ENCODE data around the gene MYEF2.

DNA sequence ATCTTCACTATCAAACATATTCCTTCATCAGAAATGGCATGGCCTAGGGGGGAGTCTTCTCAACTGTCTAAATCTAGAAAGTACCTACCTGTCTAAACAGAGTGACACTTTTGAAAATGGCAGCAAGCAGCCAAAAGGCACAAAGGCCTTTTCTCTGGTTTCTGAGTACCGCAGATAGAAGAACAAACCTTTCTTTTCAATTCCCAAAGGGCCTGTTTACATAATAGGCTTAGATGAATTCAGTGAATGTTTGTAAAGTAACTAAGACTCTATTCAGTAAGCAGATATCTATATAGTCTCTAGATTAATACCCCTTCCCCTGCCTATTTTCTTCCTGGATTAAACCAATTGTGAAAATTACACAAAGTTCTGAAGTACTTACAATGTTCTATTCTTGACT lies 7.1 kb downstream of the MYEF2 start:
- TF ChIP-seq, protein P1, sequence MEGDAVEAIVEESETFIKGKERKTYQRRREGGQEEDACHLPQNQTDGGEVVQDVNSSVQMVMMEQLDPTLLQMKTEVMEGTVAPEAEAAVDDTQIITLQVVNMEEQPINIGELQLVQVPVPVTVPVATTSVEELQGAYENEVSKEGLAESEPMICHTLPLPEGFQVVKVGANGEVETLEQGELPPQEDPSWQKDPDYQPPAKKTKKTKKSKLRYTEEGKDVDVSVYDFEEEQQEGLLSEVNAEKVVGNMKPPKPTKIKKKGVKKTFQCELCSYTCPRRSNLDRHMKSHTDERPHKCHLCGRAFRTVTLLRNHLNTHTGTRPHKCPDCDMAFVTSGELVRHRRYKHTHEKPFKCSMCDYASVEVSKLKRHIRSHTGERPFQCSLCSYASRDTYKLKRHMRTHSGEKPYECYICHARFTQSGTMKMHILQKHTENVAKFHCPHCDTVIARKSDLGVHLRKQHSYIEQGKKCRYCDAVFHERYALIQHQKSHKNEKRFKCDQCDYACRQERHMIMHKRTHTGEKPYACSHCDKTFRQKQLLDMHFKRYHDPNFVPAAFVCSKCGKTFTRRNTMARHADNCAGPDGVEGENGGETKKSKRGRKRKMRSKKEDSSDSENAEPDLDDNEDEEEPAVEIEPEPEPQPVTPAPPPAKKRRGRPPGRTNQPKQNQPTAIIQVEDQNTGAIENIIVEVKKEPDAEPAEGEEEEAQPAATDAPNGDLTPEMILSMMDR (IDR thresholded peaks at IDR 0.05; ENCODE audit: low read depth, low read length): no peak
- no peak for TF ChIP-seq EZH2phosphoT487 (IDR thresholded peaks at IDR 0.05; ENCODE audit: low read depth)
